ENCODE data around the gene CALR.
"Not testable (repeated sequence)": the region's sequence is repeated elsewhere in the genome, so short reads cannot be mapped to it uniquely, and the experiment has no call there.

Gene CALR

GRCh38 chr19:12955996-12956395 is 17.6 kb downstream of the CALR start:
- TF ChIP-seq, protein P1, sequence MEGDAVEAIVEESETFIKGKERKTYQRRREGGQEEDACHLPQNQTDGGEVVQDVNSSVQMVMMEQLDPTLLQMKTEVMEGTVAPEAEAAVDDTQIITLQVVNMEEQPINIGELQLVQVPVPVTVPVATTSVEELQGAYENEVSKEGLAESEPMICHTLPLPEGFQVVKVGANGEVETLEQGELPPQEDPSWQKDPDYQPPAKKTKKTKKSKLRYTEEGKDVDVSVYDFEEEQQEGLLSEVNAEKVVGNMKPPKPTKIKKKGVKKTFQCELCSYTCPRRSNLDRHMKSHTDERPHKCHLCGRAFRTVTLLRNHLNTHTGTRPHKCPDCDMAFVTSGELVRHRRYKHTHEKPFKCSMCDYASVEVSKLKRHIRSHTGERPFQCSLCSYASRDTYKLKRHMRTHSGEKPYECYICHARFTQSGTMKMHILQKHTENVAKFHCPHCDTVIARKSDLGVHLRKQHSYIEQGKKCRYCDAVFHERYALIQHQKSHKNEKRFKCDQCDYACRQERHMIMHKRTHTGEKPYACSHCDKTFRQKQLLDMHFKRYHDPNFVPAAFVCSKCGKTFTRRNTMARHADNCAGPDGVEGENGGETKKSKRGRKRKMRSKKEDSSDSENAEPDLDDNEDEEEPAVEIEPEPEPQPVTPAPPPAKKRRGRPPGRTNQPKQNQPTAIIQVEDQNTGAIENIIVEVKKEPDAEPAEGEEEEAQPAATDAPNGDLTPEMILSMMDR (conservative IDR thresholded peaks at IDR 0.05; ENCODE audit: low read length), result no peak
- no peak for DNase-seq (ENCODE audit: low read depth)
- peak overlapping the region; percentile 95 for H3K4me3 ChIP-seq (ENCODE audit: low read length)

DNA sequence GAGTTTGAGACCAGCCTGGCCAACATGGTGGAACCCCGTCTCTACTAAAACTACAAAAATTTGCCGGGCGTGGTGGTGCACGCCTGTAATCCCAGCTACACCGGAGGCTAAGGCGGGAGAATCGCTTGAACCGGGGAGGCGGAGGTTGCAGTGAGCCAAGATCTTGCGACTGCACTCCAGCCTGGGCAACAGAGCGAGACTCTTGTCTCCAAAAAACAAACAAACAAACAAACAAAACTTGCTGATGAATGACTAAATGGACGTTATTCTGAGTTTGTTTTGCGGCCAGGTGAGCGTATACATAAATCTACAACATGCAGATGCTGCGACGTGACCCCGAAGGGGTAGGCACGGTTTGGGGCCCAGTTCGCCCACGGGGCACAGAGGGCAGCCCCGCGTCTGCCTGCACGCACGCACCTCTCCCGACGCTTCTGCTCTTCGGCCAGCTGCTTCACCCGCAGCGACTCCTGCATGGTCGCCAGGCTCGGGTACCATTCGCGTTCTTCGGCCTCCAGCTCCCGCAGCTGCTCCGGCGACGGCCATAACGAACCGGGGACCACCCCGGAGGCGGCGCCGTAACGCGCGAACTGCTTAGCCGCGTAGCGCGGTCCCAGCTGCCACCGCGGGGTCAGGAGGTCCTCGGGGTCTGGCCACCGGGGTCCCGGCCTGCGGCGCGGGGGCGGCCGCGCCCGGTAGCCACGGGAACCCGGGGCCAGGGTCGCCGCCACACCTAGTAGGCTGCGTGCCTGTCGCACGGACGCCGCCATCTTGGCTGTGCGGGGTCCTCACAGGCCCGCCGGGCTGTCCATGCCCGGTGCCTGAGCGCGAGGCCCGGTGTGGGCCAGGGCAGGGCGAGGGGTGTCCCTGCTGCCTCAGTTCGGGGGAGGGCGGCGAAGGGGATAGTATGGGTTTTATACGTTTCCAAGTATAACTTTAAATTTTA is 18.3 kb downstream of the CALR start, which contains the start of gene GADD45GIP1:
TSS of gene GADD45GIP1 (minus strand) at position 778 of the 943 bp plus-strand sequence. CDS start at position 767, 11 bp downstream.
- TF ChIP-seq, protein P1 (conservative IDR thresholded peaks at IDR 0.05; ENCODE audit: low read length), result no peak
- H3K4me3 ChIP-seq (ENCODE audit: low read length), result peak within 1 kb of the TSS; percentile 95
- DNase-seq (ENCODE audit: low read depth), result peak; percentile 74

DNA sequence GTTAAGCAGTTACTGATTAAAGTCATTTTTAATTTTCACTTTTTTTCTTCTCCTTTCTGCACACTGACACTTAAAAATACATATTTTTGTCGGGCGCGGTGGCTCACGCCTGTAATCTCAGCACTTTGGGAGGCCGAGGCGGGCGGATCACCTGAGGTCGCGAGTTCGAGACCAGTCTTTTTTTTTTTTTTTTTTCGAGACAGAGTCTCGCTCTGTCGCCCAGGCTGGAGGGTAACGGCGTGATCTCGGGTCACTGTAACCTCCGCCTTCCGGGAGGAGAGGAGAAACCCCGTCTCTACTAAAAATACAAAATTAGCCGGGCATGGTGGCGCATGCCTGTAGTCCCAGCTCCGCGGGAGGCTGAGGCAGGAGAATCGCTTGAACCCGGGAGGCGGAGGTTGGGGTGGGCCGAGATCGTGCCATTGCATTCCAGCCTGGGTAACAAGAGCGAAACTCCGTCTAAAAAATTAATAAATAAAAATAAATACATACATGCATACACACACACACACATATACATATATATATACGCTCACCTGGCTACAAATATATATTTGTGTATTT is 19.1 kb downstream of the CALR start:
- DNase-seq (ENCODE audit: low read depth), result not testable (repeated sequence)
- peak overlapping the region; percentile 95 for H3K4me3 ChIP-seq (ENCODE audit: low read length)

GRCh38 chr19:12959481-12959880 is 21.1 kb downstream of the CALR start:
- no peak for DNase-seq (ENCODE audit: low read depth)
- TF ChIP-seq, protein P1 (conservative IDR thresholded peaks at IDR 0.05; ENCODE audit: low read length), result no peak
- no peak overlapping the region for H3K4me3 ChIP-seq (ENCODE audit: low read length)

GRCh38 chr19:12965017-12965811 is 26.8 kb downstream of the CALR start:
- peak; percentile 59 for DNase-seq (ENCODE audit: low read depth)
- peak overlapping the region; percentile 74 for H3K4me3 ChIP-seq (ENCODE audit: low read length)
- TF ChIP-seq, protein P1 (conservative IDR thresholded peaks at IDR 0.05; ENCODE audit: low read length), result peak; percentile 74

- TF ChIP-seq, protein P1 (conservative IDR thresholded peaks at IDR 0.05; ENCODE audit: low read length), result no peak
- H3K4me3 ChIP-seq (ENCODE audit: low read length), result no peak overlapping the region
- no peak for DNase-seq (ENCODE audit: low read depth)
These were observed 27.4 kb downstream of the CALR start for GRCh38 chr19:12965812-12966135.

GRCh38 chr19:12967907-12968306 is 29.5 kb downstream of the CALR start:
- no peak overlapping the region for H3K4me3 ChIP-seq (ENCODE audit: low read length)
- TF ChIP-seq, protein P1 (conservative IDR thresholded peaks at IDR 0.05; ENCODE audit: low read length), result no peak
- no peak for DNase-seq (ENCODE audit: low read depth)

All from AG10803 (cell line).